GM12878 (cell line): ENCODE results near the gene MPDZ. TPM values are rescaled to one million over a fixed set of nuclear protein-coding genes. Genes with fewer than 3 reads are reported as not detected.

ENCODE experiments used
- ATAC-seq: fragments of 200-7000 bp; cut with Tn5 transposase; 3 replicates; pipeline ENCODE4 v1.9.1; 2020; ENCODE audit warnings: mild to moderate bottlenecking, moderate library complexity
- BruUV-seq: library from RNA; stranded (reverse); fragments of 400-500 nt; replicated peaks from 2 replicates; lab custom pipeline; 2021; lab: Mats Ljungman, UMichigan
- CTCF ChIA-PET: fragments of 300-600 bp; sonication (Branson Sonifier 250); formaldehyde crosslinking; extraction: SDS; loops from one replicate; lab custom pipeline; 2021; ENCODE audit warnings: inconsistent platforms; lab: Yijun Ruan, JAX
- POLR2A ChIA-PET: fragments of 350-600 bp; formaldehyde crosslinking; extraction: SDS; loops from one replicate; lab custom pipeline; 2021; ENCODE audit warnings: inconsistent platforms; lab: Charles Lee
- RAD21 ChIA-PET: fragments of 300-600 bp; sonication (Branson Sonifier 250); formaldehyde crosslinking; loops from one replicate; lab custom pipeline; 2023; ENCODE audit warnings: antibody characterized with exemption; ENCODE audit not compliant: unreplicated experiment; lab: Charles Lee
- SMC1A ChIA-PET: fragments of 300-600 bp; sonication (Branson Sonifier 250); formaldehyde crosslinking; loops from one replicate; lab custom pipeline; 2023; ENCODE audit not compliant: unreplicated experiment, uncharacterized antibody; lab: Charles Lee
- DNase-seq: peaks from one replicate; pipeline ENCODE4 v3.0.0-alpha.2; 2011; ENCODE audit warnings: low read depth, low spot score
- FAIRE-seq: peaks from 3 replicates; lab custom pipeline; 2011; peaks lifted over from hg19 to GRCh38; lab: Jason Lieb, UNC
- H2AFZ ChIP-seq: 2 replicates; pipeline ENCODE4 v1.6.0; 2011; ENCODE audit warnings: low read depth, low read length, control low read depth; ENCODE audit not compliant: control insufficient read depth
- H3K27ac ChIP-seq: 2 replicates; pipeline ENCODE4 v1.5.1; 2011; ENCODE audit warnings: control low read depth; ENCODE audit not compliant: control insufficient read depth, insufficient read depth
- H3K27me3 ChIP-seq, 2 experiments: replicated peaks in 1 of 2; 2 replicates each; pipeline versions ENCODE4 v1.6.0 to v1.6.1; 2011; ENCODE audit warnings: low read length in 1 of 2; ENCODE audit not compliant: control insufficient read depth in 2 of 2, insufficient read depth in 2 of 2
- H3K36me3 ChIP-seq, 2 experiments: 2 replicates each; pipeline ENCODE4 v1.5.1; 2011; ENCODE audit warnings: low read length in 1 of 2; ENCODE audit not compliant: control insufficient read depth in 2 of 2, insufficient read depth in 2 of 2
- H3K4me1 ChIP-seq: 2 replicates; pipeline ENCODE4 v1.6.1; 2011; ENCODE audit warnings: mild to moderate bottlenecking, low read length, moderate library complexity, mixed read lengths; ENCODE audit not compliant: control insufficient read depth, insufficient read depth
- H3K4me2 ChIP-seq: 2 replicates; pipeline ENCODE4 v1.6.0; 2011; ENCODE audit warnings: control low read depth; ENCODE audit not compliant: control insufficient read depth, insufficient read depth
- H3K4me3 ChIP-seq: fragments of 200-600 bp; sonication (generic); 2 replicates; pipeline ENCODE4 v1.5.1; 2016
- H3K79me2 ChIP-seq: 2 replicates; pipeline ENCODE4 v1.6.0; 2011; ENCODE audit warnings: low read length; ENCODE audit not compliant: control insufficient read depth, insufficient read depth
- H3K9ac ChIP-seq: 2 replicates; pipeline ENCODE4 v1.8.0; 2011; ENCODE audit warnings: low read length, control low read depth, mixed read lengths; ENCODE audit not compliant: control insufficient read depth, insufficient read depth
- H3K9me3 ChIP-seq: replicated peaks from 3 replicates; pipeline ENCODE4 v1.5.1; 2011; ENCODE audit warnings: mild to moderate bottlenecking, low read length; ENCODE audit not compliant: control insufficient read depth, insufficient read depth
- H4K20me1 ChIP-seq: 2 replicates; pipeline ENCODE4 v1.6.0; 2011; ENCODE audit not compliant: control insufficient read depth, insufficient read depth
- ATF7 ChIP-seq: fragments of 450-650 bp; IDR thresholded peaks from 2 replicates; pipeline ENCODE4 v1.6.1; 2016; ENCODE audit warnings: low read depth, mild to moderate bottlenecking
- BCL3 ChIP-seq: IDR thresholded peaks from 2 replicates; pipeline ENCODE4 v1.6.1; 2011; ENCODE audit warnings: borderline replicate concordance, low read depth, mild to moderate bottlenecking, moderate library complexity, low read length; ENCODE audit not compliant: insufficient read depth, poor library complexity, severe bottlenecking
- NFXL1 ChIP-seq: fragments of 450-650 bp; IDR thresholded peaks from 2 replicates; pipeline ENCODE4 v1.6.1; 2017; ENCODE audit warnings: antibody characterized with exemption, mild to moderate bottlenecking, borderline replicate concordance
- in situ Hi-C: fragments of 300-500 bp; cut with MboI; formaldehyde crosslinking; loops from 9 replicates; pipeline ENCODE4 v1.14.3; 2018; ENCODE audit warnings: mixed read lengths
- intact Hi-C: fragments of 100-400 bp; cut with micrococcal nuclease; formaldehyde crosslinking; loops from one replicate; pipeline ENCODE4 v1.14.2; 2022; ENCODE audit not compliant: unreplicated experiment
- polyA plus RNA-seq, 11 experiments: library from polyadenylated mRNA; depleted of rRNA in 4 of 11; unstranded in 6 of 11; stranded (reverse) in 5 of 11; fragments of >200 nt; fragmentation: Nextera tagmentation in 4 of 11; fragmentation: Illumina TruSeq in 1 of 11; extraction: Ambion mirVana in 4 of 11; extraction: Trizol in 1 of 11; gene quantifications; 1 replicate in 1 of 11; 2 replicates in 10 of 11; pipeline versions ENCODE4 v1.2.1 to v1.2.3, GENCODE V29; 2011 to 2016; ENCODE audit warnings: inconsistent platforms in 2 of 11, missing spikeins in 2 of 11, low read depth in 1 of 11
- total RNA-seq, 4 experiments: library from RNA; depleted of rRNA in 3 of 4; stranded (reverse); fragments of >200 nt in 3 of 4; fragmentation: Illumina TruSeq in 1 of 4; extraction: Trizol in 1 of 4; gene quantifications; 2 replicates each; pipeline versions ENCODE4 v1.2.1 to v1.2.3, GENCODE V29; 2013 to 2021
- TF ChIP-seq, protein P1 (sequence below): fragments of 450-650 bp; formaldehyde crosslinking; IDR thresholded peaks from 2 replicates; pipeline ENCODE4 v1.4.0; 2020; ENCODE audit warnings: mild to moderate bottlenecking, moderate library complexity
- TF ChIP-seq, protein P2 (sequence below): fragments of 450-650 bp; IDR thresholded peaks from 2 replicates; pipeline ENCODE4 v1.6.1; 2016; ENCODE audit warnings: mild to moderate bottlenecking

Gene MPDZ
- total and polyA plus RNA-seq, 10 of the 15 experiments (the other 5 are each of a cell fraction or from before 2014, with no cell fraction given) = 0.36 TPM; not detected in 9

DNA sequence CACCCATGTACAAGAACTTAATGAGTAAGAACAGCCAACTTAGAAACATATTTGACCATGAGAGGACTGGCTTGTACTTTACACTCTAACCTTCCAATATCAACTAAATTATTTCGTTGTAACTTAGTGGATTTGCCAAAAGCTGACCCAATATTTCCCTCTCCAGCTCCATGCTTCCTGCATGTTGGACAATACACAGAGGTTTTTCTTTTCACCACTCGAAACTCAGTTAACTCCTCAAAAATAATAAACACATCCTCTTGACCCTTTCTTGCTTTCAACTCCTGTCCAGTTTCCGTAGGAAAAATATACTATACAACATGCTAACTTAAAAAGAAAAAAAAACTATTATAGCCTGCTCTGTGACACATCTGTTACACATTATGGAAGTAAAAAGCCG, 188.9 kb downstream of the MPDZ start (continued):
- TF ChIP-seq BCL3 = no peak

DNA sequence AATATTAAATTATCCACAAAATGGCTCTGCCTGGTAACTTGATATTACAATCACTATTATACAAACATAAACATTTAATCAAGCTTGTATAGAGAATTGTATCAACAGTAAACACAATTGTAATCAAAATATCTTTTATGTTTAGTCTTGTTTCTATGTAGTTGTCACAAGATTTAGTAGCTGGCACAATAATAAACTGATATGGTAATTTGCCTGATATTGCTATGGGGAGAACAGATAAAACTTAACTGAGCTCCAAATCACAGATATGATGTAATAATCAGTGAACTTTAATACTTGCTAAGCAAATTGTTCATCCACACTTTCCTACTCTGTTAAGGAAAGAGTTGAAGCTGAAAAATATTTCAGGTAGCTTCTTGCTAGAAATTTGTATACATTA, 189.8 kb downstream of the MPDZ start:
- Histone ChIP-seq H3K27me3 (no peaks in the 10 kb centered on the region), H3K4me1 (no peaks in the 10 kb centered on the region), H3K9me3 (no peaks in the 10 kb centered on the region), H3K4me3 (no peak overlapping the region), H3K27ac (no peak overlapping the region)
- ATAC-seq = no peak
- no TSS peak for BruUV-seq
- FAIRE-seq = no peak
- intact Hi-C loops = loop anchor here (2.0 to 10.0 kb wide), 5 partner anchors 55 to 455 kb away; no protein-coding TSS in a partner anchor
- RAD21 ChIA-PET = interaction anchor here (0.6 to 3.2 kb wide), 7 partner anchors 12 to 370 kb away, joined by 3 to 21 read pairs (median 4); no protein-coding TSS in a partner anchor
- no peak for TF ChIP-seq NFXL1
- TF ChIP-seq ATF7 = no peak
- TF ChIP-seq, protein P1, sequence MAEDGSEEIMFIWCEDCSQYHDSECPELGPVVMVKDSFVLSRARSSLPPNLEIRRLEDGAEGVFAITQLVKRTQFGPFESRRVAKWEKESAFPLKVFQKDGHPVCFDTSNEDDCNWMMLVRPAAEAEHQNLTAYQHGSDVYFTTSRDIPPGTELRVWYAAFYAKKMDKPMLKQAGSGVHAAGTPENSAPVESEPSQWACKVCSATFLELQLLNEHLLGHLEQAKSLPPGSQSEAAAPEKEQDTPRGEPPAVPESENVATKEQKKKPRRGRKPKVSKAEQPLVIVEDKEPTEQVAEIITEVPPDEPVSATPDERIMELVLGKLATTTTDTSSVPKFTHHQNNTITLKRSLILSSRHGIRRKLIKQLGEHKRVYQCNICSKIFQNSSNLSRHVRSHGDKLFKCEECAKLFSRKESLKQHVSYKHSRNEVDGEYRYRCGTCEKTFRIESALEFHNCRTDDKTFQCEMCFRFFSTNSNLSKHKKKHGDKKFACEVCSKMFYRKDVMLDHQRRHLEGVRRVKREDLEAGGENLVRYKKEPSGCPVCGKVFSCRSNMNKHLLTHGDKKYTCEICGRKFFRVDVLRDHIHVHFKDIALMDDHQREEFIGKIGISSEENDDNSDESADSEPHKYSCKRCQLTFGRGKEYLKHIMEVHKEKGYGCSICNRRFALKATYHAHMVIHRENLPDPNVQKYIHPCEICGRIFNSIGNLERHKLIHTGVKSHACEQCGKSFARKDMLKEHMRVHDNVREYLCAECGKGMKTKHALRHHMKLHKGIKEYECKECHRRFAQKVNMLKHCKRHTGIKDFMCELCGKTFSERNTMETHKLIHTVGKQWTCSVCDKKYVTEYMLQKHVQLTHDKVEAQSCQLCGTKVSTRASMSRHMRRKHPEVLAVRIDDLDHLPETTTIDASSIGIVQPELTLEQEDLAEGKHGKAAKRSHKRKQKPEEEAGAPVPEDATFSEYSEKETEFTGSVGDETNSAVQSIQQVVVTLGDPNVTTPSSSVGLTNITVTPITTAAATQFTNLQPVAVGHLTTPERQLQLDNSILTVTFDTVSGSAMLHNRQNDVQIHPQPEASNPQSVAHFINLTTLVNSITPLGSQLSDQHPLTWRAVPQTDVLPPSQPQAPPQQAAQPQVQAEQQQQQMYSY (CRISPR knock-in tag) = no peak
- TF ChIP-seq, protein P2, sequence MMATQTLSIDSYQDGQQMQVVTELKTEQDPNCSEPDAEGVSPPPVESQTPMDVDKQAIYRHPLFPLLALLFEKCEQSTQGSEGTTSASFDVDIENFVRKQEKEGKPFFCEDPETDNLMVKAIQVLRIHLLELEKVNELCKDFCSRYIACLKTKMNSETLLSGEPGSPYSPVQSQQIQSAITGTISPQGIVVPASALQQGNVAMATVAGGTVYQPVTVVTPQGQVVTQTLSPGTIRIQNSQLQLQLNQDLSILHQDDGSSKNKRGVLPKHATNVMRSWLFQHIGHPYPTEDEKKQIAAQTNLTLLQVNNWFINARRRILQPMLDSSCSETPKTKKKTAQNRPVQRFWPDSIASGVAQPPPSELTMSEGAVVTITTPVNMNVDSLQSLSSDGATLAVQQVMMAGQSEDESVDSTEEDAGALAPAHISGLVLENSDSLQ = no peak
- TF ChIP-seq, all 136 proteins: peak for 0
- H3K4me2 ChIP-seq = no peak overlapping the region
- CTCF ChIA-PET = interaction anchor here (0.6 to 6.1 kb wide), 23 partner anchors 9 to 607 kb away, joined by 3 to 72 read pairs (median 4); no protein-coding TSS in a partner anchor
- no peaks in the 10 kb centered on the region for H3K79me2 ChIP-seq
- H3K9ac ChIP-seq = no peak overlapping the region
- SMC1A ChIA-PET = interaction anchor here (0.6 to 2.6 kb wide), 11 partner anchors 9 to 370 kb away, joined by 3 to 12 read pairs (median 4); no protein-coding TSS in a partner anchor
- no peak overlapping the region for H2AFZ ChIP-seq
- no peaks in the 10 kb centered on the region for H4K20me1 ChIP-seq
- in situ Hi-C loops = loop anchor here (5.0 kb wide), 1 partner anchor 367 kb away; no protein-coding TSS in a partner anchor
- no peaks in the 10 kb centered on the region for H3K36me3 ChIP-seq
- POLR2A ChIA-PET = no interaction called here
- DNase-seq = no peak
